Hepatocyte (in vitro differentiated cells): ENCODE results near the gene ONECUT2. TPM values are rescaled to one million over a fixed set of nuclear protein-coding genes. Genes with fewer than 3 reads are reported as not detected.

ENCODE experiments used
- DNase-seq: peaks from one replicate; pipeline ENCODE4 v3.0.0-alpha.2; 2016; ENCODE audit warnings: low spot score
- H2AFZ ChIP-seq: fragments of 200-600 bp; sonication (generic); 2 replicates; pipeline ENCODE4 v1.6.0; 2016; ENCODE audit warnings: antibody characterized with exemption, mild to moderate bottlenecking
- H3K27ac ChIP-seq: fragments of 200-600 bp; sonication (generic); 2 replicates; pipeline ENCODE4 v1.5.1; 2016; ENCODE audit warnings: mild to moderate bottlenecking
- H3K27me3 ChIP-seq: fragments of 200-600 bp; sonication (generic); 2 replicates; pipeline ENCODE4 v1.6.1; 2016
- H3K36me3 ChIP-seq: fragments of 200-600 bp; sonication (generic); replicated peaks from 2 replicates; pipeline ENCODE4 v1.5.1; 2016; ENCODE audit warnings: low read depth; ENCODE audit not compliant: insufficient read depth
- H3K4me1 ChIP-seq: fragments of 200-600 bp; sonication (generic); 2 replicates; pipeline ENCODE4 v1.5.1; 2016; ENCODE audit warnings: mild to moderate bottlenecking, moderate library complexity; ENCODE audit not compliant: insufficient read depth
- H3K4me2 ChIP-seq: fragments of 200-600 bp; sonication (generic); 2 replicates; pipeline ENCODE4 v1.6.0; 2016
- H3K4me3 ChIP-seq: fragments of 200-600 bp; sonication (generic); 2 replicates; pipeline ENCODE4 v1.5.1; 2016; ENCODE audit warnings: mild to moderate bottlenecking
- H3K79me2 ChIP-seq: fragments of 200-600 bp; sonication (generic); 2 replicates; pipeline ENCODE4 v1.6.0; 2017; ENCODE audit warnings: mild to moderate bottlenecking
- H3K9me2 ChIP-seq: fragments of 200-600 bp; sonication (generic); replicated peaks from 2 replicates; pipeline ENCODE4 v1.6.0; 2017; ENCODE audit warnings: mild to moderate bottlenecking; ENCODE audit not compliant: insufficient read depth
- H3K9me3 ChIP-seq: fragments of 200-600 bp; sonication (generic); 2 replicates; pipeline ENCODE4 v1.5.1; 2016; ENCODE audit warnings: low read depth, mild to moderate bottlenecking
- H4K20me1 ChIP-seq: fragments of 200-600 bp; sonication (generic); 2 replicates; pipeline ENCODE4 v1.6.0; 2016; ENCODE audit warnings: mild to moderate bottlenecking; ENCODE audit not compliant: insufficient read depth, poor library complexity, severe bottlenecking
- CTCF ChIP-seq: fragments of 200-600 bp; sonication (generic); IDR thresholded peaks from 2 replicates; pipeline ENCODE4 v1.5.1; 2016; ENCODE audit warnings: antibody characterized with exemption, mild to moderate bottlenecking; ENCODE audit not compliant: poor library complexity
- EZH2 ChIP-seq: fragments of 200-600 bp; sonication (generic); IDR thresholded peaks from 2 replicates; pipeline ENCODE4 v1.6.1; 2016; ENCODE audit warnings: antibody characterized with exemption, mild to moderate bottlenecking, borderline replicate concordance
- EZH2phosphoT487 ChIP-seq: fragments of 200-600 bp; sonication (generic); IDR thresholded peaks from one replicate; pipeline ENCODE4 v1.6.1; 2018; ENCODE audit warnings: antibody characterized with exemption, mild to moderate bottlenecking, low read depth, moderate library complexity; ENCODE audit not compliant: unreplicated experiment, severe bottlenecking
- WGBS: methylation state at CpG from one replicate; pipeline ENCODE4 v1.1.6; 2016; ENCODE audit warnings: low lambda C conversion rate; ENCODE audit errors: missing lambda C conversion rate; 5-methylcytosine and 5-hydroxymethylcytosine counted together
- polyA plus RNA-seq: library from polyadenylated mRNA; unstranded; fragments of >200 nt; fragmentation: Nextera tagmentation; extraction: Ambion mirVana; gene quantifications from 2 replicates; pipeline ENCODE4 v1.2.1, GENCODE V29; 2016
- total RNA-seq: library from RNA; depleted of rRNA; stranded (reverse); fragments of >200 nt; gene quantifications from 2 replicates; pipeline ENCODE4 v1.2.3, GENCODE V29; 2014

The ONECUT2 gene
- total and polyA plus RNA-seq, 2 experiments from 2014 or later = 0.24 to 1.7 TPM

- Histone ChIP-seq H3K27ac (no peak overlapping the region), H3K79me2 (no peaks in the 10 kb centered on the region), H3K36me3 (no peaks in the 10 kb centered on the region), H3K9me3 (no peaks in the 10 kb centered on the region), H2AFZ (peak overlapping the region; percentile 26), H3K4me2 (peak overlapping the region; percentile 68), H4K20me1 (no peaks in the 10 kb centered on the region), H3K4me3 (no peak overlapping the region), H3K9me2 (no peaks in the 10 kb centered on the region), H3K4me1 (peaks cover 29% of the 10 kb centered on the region), H3K27me3 (peaks cover 95% of the 10 kb centered on the region)
- TF ChIP-seq EZH2phosphoT487 (no peak), EZH2 (no peak), CTCF (no peak)
- no peak for DNase-seq
- 6% methylated on average over 60 of the region's 60 CpGs for WGBS
These were observed 5.3 kb downstream of the ONECUT2 start for GRCh38 chr18:57440331-57441070.

GRCh38 chr18:57441071-57441794 lies 6.1 kb downstream of the ONECUT2 start:
- Histone ChIP-seq H3K9me2 (no peaks in the 10 kb centered on the region), H3K27ac (no peak overlapping the region), H3K27me3 (peaks cover 100% of the 10 kb centered on the region), H3K9me3 (no peaks in the 10 kb centered on the region), H3K4me2 (peak overlapping the region; percentile 68), H2AFZ (no peak overlapping the region), H4K20me1 (no peaks in the 10 kb centered on the region), H3K36me3 (no peaks in the 10 kb centered on the region), H3K4me1 (peaks cover 29% of the 10 kb centered on the region), H3K4me3 (no peak overlapping the region), H3K79me2 (no peaks in the 10 kb centered on the region)
- WGBS = 6% methylated on average over 48 of the region's 54 CpGs
- DNase-seq = no peak
- TF ChIP-seq EZH2phosphoT487 (peak; percentile 62), CTCF (no peak), EZH2 (peak; percentile 90)

- 31% methylated on average over 1 of the region's 1 CpG for WGBS
- Histone ChIP-seq H4K20me1 (no peaks in the 10 kb centered on the region), H3K27ac (no peak overlapping the region)
These were observed 8.1 kb downstream of the ONECUT2 start for GRCh38 chr18:57443247-57443646.

More at GRCh38 chr18:57443247-57443646, 8.1 kb downstream of the ONECUT2 start:
- no peaks in the 10 kb centered on the region for H3K36me3 ChIP-seq
- no peak overlapping the region for H2AFZ ChIP-seq
- no peak overlapping the region for H3K4me3 ChIP-seq
- H3K4me2 ChIP-seq = no peak overlapping the region
- DNase-seq = no peak
- no peaks in the 10 kb centered on the region for H3K9me2 ChIP-seq
- TF ChIP-seq EZH2phosphoT487 (no peak), EZH2 (no peak), CTCF (no peak)
- H3K79me2 ChIP-seq = no peaks in the 10 kb centered on the region
- H3K27me3 ChIP-seq = peaks cover 85% of the 10 kb centered on the region
- H3K4me1 ChIP-seq = peaks cover 19% of the 10 kb centered on the region
- no peaks in the 10 kb centered on the region for H3K9me3 ChIP-seq
